HG03097 (cell line): ENCODE measurements around the gene SETD1B.
A peak's percentile ranks its signal among the peaks of the same experiment; 100 is the strongest.
"Not testable (repeated sequence)": the region's sequence is repeated elsewhere in the genome, so short reads cannot be mapped to it uniquely, and the experiment has no call there.

Experiments
- ATAC-seq: cut with Tn5 transposase; IDR thresholded peaks from one replicate; pipeline ENCODE4 v1.9.1; 2021; ENCODE audit not compliant: unreplicated experiment, low FRiP score

SETD1B gene

GRCh38 chr12:121779422-121779895 lies 24.4 kb upstream of the SETD1B start:
- ATAC-seq = no peak

- no peak for ATAC-seq
These were observed 23.4 kb upstream of the SETD1B start for GRCh38 chr12:121780429-121780828.

- ATAC-seq = peak; percentile 6
These were observed 22.3 kb upstream of the SETD1B start for GRCh38 chr12:121781484-121781997.

GRCh38 chr12:121781998-121782979 lies 21.5 kb upstream of the SETD1B start:
- ATAC-seq = peak; percentile 44

- ATAC-seq = no peak
These were observed 20.0 kb upstream of the SETD1B start for GRCh38 chr12:121783766-121784165.

GRCh38 chr12:121784460-121784859 lies 19.3 kb upstream of the SETD1B start:
- ATAC-seq = no peak

GRCh38 chr12:121786440-121786825 lies 17.4 kb upstream of the SETD1B start:
- no peak for ATAC-seq

- ATAC-seq = no peak
These were observed 16.5 kb upstream of the SETD1B start for GRCh38 chr12:121787063-121788025.

- ATAC-seq = no peak
These were observed 15.5 kb upstream of the SETD1B start for GRCh38 chr12:121788176-121788818.

GRCh38 chr12:121789233-121789781 lies 14.5 kb upstream of the SETD1B start:
- ATAC-seq = no peak

GRCh38 chr12:121789800-121790728 lies 13.7 kb upstream of the SETD1B start:
- ATAC-seq = peak; percentile 39

GRCh38 chr12:121790785-121791184 lies 13.0 kb upstream of the SETD1B start:
- ATAC-seq = not testable (repeated sequence)

- no peak for ATAC-seq
These were observed 11.9 kb upstream of the SETD1B start for GRCh38 chr12:121791671-121792551.

- ATAC-seq = no peak
These were observed 11.0 kb upstream of the SETD1B start for GRCh38 chr12:121792607-121793439.

- peak; percentile 8 for ATAC-seq
These were observed 10.4 kb upstream of the SETD1B start, which contains the start of gene RHOF for GRCh38 chr12:121793440-121793837. RHOF (minus strand) TSS chr12:121793688; CDS start chr12:121793633, 55 bp downstream.

- ATAC-seq = peak; percentile 40
These were observed 9.8 kb upstream of the SETD1B start for GRCh38 chr12:121793838-121794533.
